ENCODE results near the gene FEM1C. TPM values are rescaled to one million over a fixed set of nuclear protein-coding genes. Genes with fewer than 3 reads are reported as not detected.
"Not testable (repeated sequence)": the region's sequence is repeated elsewhere in the genome, so short reads cannot be mapped to it uniquely, and the experiment has no call there.

The FEM1C gene
- total and polyA plus RNA-seq, 2 experiments from 2014 or later, result 12.0 to 16.5 TPM

DNA sequence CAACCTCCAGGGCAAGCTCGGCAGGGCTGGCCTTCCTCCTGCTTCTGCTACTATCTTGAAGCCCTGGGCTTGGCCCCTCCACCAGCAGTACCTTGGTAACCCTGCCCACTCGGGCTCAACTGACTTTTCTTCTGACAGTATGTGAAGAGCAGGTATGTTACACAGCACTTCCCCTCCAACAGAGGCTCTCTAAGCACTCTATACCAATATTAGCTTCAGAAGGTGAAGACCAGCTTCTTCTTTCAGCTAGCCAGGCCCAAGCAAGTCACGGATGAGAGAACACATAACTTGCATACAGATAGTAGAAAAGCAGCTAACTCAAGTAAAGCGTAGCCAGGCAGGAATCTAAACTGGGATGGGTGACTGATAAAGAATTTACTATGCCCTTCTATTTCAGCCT lies 64.3 kb downstream of the FEM1C start:
- no peak overlapping the region for H3K4me2 ChIP-seq (ENCODE audit: unreplicated experiment)
- no peaks in the 10 kb centered on the region for H3K79me2 ChIP-seq (ENCODE audit: insufficient read depth)
- H3K4me3 ChIP-seq, result no peak overlapping the region
- 69 to 86% methylated on average over 4 of the region's 4 CpGs for WGBS, 2 experiments (ENCODE audit: low coverage in 1 of 2, low lambda C conversion rate in 2 of 2, missing lambda C conversion rate in 2 of 2)
- no peak overlapping the region for H3K9ac ChIP-seq
- no peaks in the 10 kb centered on the region for H3K27me3 ChIP-seq (replicated peaks; ENCODE audit: insufficient read depth)
- no peaks in the 10 kb centered on the region; the same call in 1 of the 2 replicates for H3K9me2 ChIP-seq (ENCODE audit: insufficient read depth)
- no peaks in the 10 kb centered on the region for H3F3A ChIP-seq (ENCODE audit: insufficient read depth)
- no peak overlapping the region for H2AFZ ChIP-seq
- no peaks in the 10 kb centered on the region for H3K4me1 ChIP-seq (ENCODE audit: insufficient read depth)
- no peaks in the 10 kb centered on the region for H4K20me1 ChIP-seq (ENCODE audit: insufficient read depth)
- no peak for TF ChIP-seq EZH2phosphoT487 (IDR thresholded peaks at IDR 0.05; ENCODE audit: insufficient read depth, low read depth)
- no peak for TF ChIP-seq EZH2 (IDR thresholded peaks at IDR 0.05; ENCODE audit: insufficient read depth, poor library complexity, severe bottlenecking)
- DNase-seq, result no peak
- in situ Hi-C loops (cut with MboI), result no loop called here
- H3K36me3 ChIP-seq (ENCODE audit: low read depth), result no peaks in the 10 kb centered on the region
- no peak overlapping the region for H3K27ac ChIP-seq
- no peaks in the 10 kb centered on the region for H3K9me3 ChIP-seq (ENCODE audit: low read depth)

DNA sequence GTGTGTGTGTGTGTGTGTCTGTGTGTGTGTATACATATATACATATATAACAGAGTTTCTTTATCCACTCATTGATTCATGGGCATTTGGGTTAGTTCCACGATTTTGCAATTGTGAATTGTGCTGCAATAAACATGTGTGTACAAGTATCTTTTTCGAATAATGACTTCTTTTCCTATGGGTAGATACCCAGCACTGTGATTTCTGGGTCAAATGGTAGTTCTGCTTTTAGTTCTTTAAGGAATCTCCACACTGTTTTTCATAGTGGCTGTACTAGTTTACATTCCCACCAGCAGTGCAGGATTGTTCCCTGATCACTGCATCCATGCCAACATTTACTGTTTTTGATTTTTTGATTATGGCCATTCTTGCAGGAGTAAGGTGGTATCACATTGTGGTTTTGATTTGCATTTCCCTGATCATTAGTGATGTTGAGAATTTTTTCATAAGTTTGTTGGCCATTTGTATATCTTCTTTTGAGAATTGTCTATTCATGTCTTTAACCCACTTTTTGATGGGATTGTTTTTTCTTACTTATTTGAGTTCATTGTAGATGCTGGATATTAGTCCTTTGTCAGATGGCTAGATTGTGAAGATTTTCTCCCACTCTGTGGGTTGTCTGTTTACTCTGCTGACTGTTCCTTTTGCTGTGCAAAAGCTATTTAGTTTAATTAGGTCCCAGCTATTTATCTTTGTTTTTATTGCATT lies 65.3 kb downstream of the FEM1C start:
- H3K79me2 ChIP-seq (ENCODE audit: insufficient read depth); H3K27me3 ChIP-seq (replicated peaks; ENCODE audit: insufficient read depth); H3K4me2 ChIP-seq (ENCODE audit: unreplicated experiment); DNase-seq; H3K9ac ChIP-seq; H3K4me3 ChIP-seq; in situ Hi-C loops (cut with MboI); H3K27ac ChIP-seq; H4K20me1 ChIP-seq (ENCODE audit: insufficient read depth); H3K4me1 ChIP-seq (ENCODE audit: insufficient read depth); H2AFZ ChIP-seq; H3K9me3 ChIP-seq (ENCODE audit: low read depth); H3K36me3 ChIP-seq (ENCODE audit: low read depth); H3K9me2 ChIP-seq (ENCODE audit: insufficient read depth); H3F3A ChIP-seq (ENCODE audit: insufficient read depth): not testable (repeated sequence)
- 69 to 79% methylated on average over 2 of the region's 2 CpGs for WGBS, 2 experiments (ENCODE audit: low coverage in 1 of 2, low lambda C conversion rate in 2 of 2, missing lambda C conversion rate in 2 of 2)

DNA sequence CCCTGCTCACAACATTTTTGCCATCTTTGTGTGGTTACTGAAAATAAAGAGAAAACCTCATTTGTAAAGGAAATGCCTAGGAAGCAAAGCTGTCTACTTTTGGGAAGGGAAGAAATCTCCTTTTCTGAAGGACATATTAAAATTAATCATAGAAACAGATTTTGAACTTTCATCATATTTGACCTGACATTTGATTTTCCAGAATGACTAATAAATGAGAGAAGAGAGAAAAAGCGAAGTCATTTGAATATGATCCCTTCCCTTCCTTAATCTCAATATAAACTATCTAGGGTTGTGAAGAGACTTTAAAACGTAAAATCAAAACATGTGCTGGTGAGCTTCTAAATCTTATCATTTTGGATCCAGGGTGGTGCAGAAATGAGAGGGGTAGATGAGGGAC lies 66.3 kb downstream of the FEM1C start:
- DNase-seq, result no peak
- 89 to 96% methylated on average over 2 of the region's 2 CpGs for WGBS, 2 experiments (ENCODE audit: low coverage in 1 of 2, low lambda C conversion rate in 2 of 2, missing lambda C conversion rate in 2 of 2)
- Histone ChIP-seq H3K79me2 (ENCODE audit: insufficient read depth) (no peaks in the 10 kb centered on the region), H2AFZ (no peak overlapping the region), H3K4me1 (ENCODE audit: insufficient read depth) (no peaks in the 10 kb centered on the region), H3K36me3 (ENCODE audit: low read depth) (no peaks in the 10 kb centered on the region), H3K9me2 (ENCODE audit: insufficient read depth) (no peaks in the 10 kb centered on the region; the same call in 1 of the 2 replicates), H3K9ac (no peak overlapping the region), H3K27me3 (replicated peaks; ENCODE audit: insufficient read depth) (no peaks in the 10 kb centered on the region), H3K27ac (no peak overlapping the region), H3K4me2 (ENCODE audit: unreplicated experiment) (no peak overlapping the region), H3F3A (ENCODE audit: insufficient read depth) (no peaks in the 10 kb centered on the region), H3K4me3 (no peak overlapping the region), H4K20me1 (ENCODE audit: insufficient read depth) (no peaks in the 10 kb centered on the region), H3K9me3 (ENCODE audit: low read depth) (no peaks in the 10 kb centered on the region)
- no peak for TF ChIP-seq EZH2phosphoT487 (IDR thresholded peaks at IDR 0.05; ENCODE audit: insufficient read depth, low read depth)
- no peak for TF ChIP-seq EZH2 (IDR thresholded peaks at IDR 0.05; ENCODE audit: insufficient read depth, poor library complexity, severe bottlenecking)
- in situ Hi-C loops (cut with MboI), result no loop called here

DNA sequence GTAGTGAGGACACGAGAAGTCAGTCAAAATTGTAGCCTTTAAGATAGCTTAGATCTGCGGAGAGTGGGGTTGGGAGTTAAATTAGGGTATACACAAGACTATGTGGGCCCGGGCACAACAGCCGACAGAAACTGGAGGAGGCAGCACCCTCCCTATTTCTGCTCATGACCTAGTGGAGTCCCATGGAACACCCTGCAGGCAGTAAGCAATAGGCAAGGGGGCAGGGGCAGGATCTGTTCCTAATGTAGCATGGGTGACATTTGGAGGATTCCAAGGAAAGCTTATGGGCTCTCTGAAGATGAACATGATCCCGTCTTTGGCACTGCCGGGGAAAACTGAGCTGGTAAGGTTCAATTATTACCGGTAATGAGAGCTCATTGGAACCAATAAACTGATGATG lies 67.0 kb downstream of the FEM1C start:
- Histone ChIP-seq H3K27ac (no peak overlapping the region), H3K9ac (no peak overlapping the region), H4K20me1 (ENCODE audit: insufficient read depth) (no peaks in the 10 kb centered on the region), H3K4me1 (ENCODE audit: insufficient read depth) (no peaks in the 10 kb centered on the region), H3K9me2 (ENCODE audit: insufficient read depth) (no peaks in the 10 kb centered on the region; the same call in 1 of the 2 replicates), H3K79me2 (ENCODE audit: insufficient read depth) (no peaks in the 10 kb centered on the region), H3K4me2 (ENCODE audit: unreplicated experiment) (no peak overlapping the region), H3F3A (ENCODE audit: insufficient read depth) (no peaks in the 10 kb centered on the region), H2AFZ (no peak overlapping the region), H3K9me3 (ENCODE audit: low read depth) (no peaks in the 10 kb centered on the region), H3K36me3 (ENCODE audit: low read depth) (no peaks in the 10 kb centered on the region), H3K4me3 (no peak overlapping the region), H3K27me3 (replicated peaks; ENCODE audit: insufficient read depth) (no peaks in the 10 kb centered on the region)
- DNase-seq, result no peak
- WGBS, 2 experiments (ENCODE audit: low coverage in 1 of 2, low lambda C conversion rate in 2 of 2, missing lambda C conversion rate in 2 of 2), result 75% methylated on average over 7 of the region's 7 CpGs
- in situ Hi-C loops (cut with MboI), result no loop called here
- TF ChIP-seq EZH2phosphoT487 (IDR thresholded peaks at IDR 0.05; ENCODE audit: insufficient read depth, low read depth), result no peak
- no peak for TF ChIP-seq EZH2 (IDR thresholded peaks at IDR 0.05; ENCODE audit: insufficient read depth, poor library complexity, severe bottlenecking)

DNA sequence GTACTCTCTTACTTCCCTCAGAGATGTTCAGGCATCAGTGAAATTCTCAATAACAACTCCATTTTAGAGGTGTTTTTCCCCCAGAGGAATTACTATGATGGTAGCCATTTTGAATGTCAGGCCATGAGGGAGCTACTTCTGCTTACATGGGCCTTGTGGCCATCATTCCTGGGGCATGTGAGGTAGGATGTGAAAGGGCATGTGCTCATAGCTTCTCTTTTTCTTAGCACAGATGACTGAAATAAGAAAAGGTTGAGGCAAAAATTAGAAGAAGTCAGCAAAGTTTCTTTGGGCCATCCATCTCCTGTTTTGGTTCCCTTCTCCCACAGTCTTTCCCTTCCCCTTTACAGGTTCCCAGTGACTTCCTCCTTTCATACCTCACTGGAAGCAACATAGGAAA lies 68.8 kb downstream of the FEM1C start:
- Histone ChIP-seq H3K4me2 (ENCODE audit: unreplicated experiment) (no peak overlapping the region), H2AFZ (no peak overlapping the region), H3K4me3 (no peak overlapping the region), H3F3A (ENCODE audit: insufficient read depth) (no peaks in the 10 kb centered on the region), H3K36me3 (ENCODE audit: low read depth) (no peaks in the 10 kb centered on the region), H4K20me1 (ENCODE audit: insufficient read depth) (no peaks in the 10 kb centered on the region), H3K9ac (no peak overlapping the region), H3K4me1 (ENCODE audit: insufficient read depth) (no peaks in the 10 kb centered on the region), H3K9me3 (ENCODE audit: low read depth) (no peaks in the 10 kb centered on the region), H3K79me2 (ENCODE audit: insufficient read depth) (no peaks in the 10 kb centered on the region), H3K27me3 (replicated peaks; ENCODE audit: insufficient read depth) (no peaks in the 10 kb centered on the region), H3K27ac (no peak overlapping the region), H3K9me2 (ENCODE audit: insufficient read depth) (no peaks in the 10 kb centered on the region)
- in situ Hi-C loops (cut with MboI), result no loop called here
- DNase-seq, result no peak
- TF ChIP-seq EZH2phosphoT487 (IDR thresholded peaks at IDR 0.05; ENCODE audit: insufficient read depth, low read depth), result no peak
- no peak for TF ChIP-seq EZH2 (IDR thresholded peaks at IDR 0.05; ENCODE audit: insufficient read depth, poor library complexity, severe bottlenecking)

Data from GM23248 (cell line).